ENCODE data around the gene MUC6. TPM values are rescaled to one million over a fixed set of nuclear protein-coding genes. Genes with fewer than 3 reads are reported as not detected.

The MUC6 gene
- total and polyA plus RNA-seq, 8 donors = 25.5 to 239 (median 94.3) TPM

DNA sequence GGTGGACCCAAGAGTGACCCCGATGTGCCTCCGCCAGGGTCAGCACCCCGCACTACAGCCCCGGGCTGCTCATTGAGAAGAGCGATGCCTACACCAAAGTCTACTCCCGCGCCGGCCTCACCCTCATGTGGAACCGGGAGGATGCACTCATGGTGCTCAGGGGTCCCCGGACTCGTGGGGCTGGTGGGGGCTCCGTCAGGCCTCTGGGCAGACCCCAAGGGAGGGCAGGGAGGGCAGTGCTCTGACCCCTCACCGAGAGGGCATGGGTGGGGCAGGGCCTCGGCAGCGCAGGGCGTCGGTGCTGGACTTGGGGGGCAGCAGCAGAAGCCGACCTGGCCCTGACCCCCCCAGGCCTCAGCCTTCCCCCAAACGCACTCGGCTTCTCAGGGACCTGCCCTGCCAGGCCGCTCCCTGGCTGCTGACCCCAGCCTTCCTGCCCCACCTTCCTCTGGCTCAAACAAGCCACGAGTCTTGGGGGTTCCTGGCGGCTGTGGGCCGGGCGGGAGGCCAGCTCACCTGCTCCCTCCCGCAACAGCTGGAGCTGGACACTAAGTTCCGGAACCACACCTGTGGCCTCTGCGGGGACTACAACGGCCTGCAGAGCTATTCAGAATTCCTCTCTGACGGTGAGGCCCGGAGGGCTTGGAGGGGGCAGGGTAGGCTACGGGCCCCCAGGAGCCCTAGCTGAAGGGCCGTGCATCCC, 41.0 kb upstream of the MUC6 start:
- Histone ChIP-seq H3K27ac (no peak overlapping the region), H3K4me1 (peaks cover 0 to 10% (median 0%) of the 10 kb centered on the region in 3 donors), H3K27me3 (no peaks in the 10 kb centered on the region), H3K4me3 (no peak overlapping the region), H3K36me3 (no peaks in the 10 kb centered on the region), H3K9me3 (no peaks in the 10 kb centered on the region)
- 58 to 68% methylated on average over 27 to 33 of the region's 33 CpGs for WGBS, 2 donors
- TF ChIP-seq, protein P1, sequence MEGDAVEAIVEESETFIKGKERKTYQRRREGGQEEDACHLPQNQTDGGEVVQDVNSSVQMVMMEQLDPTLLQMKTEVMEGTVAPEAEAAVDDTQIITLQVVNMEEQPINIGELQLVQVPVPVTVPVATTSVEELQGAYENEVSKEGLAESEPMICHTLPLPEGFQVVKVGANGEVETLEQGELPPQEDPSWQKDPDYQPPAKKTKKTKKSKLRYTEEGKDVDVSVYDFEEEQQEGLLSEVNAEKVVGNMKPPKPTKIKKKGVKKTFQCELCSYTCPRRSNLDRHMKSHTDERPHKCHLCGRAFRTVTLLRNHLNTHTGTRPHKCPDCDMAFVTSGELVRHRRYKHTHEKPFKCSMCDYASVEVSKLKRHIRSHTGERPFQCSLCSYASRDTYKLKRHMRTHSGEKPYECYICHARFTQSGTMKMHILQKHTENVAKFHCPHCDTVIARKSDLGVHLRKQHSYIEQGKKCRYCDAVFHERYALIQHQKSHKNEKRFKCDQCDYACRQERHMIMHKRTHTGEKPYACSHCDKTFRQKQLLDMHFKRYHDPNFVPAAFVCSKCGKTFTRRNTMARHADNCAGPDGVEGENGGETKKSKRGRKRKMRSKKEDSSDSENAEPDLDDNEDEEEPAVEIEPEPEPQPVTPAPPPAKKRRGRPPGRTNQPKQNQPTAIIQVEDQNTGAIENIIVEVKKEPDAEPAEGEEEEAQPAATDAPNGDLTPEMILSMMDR (IDR thresholded peaks at IDR 0.05) = no peak
- intact Hi-C loops (cut with DNase I) = no loop called here
- DNase-seq = peak in 2 of 6 donors; percentile 26 to 74
- ATAC-seq = no peak
- no peak for FAIRE-seq

DNA sequence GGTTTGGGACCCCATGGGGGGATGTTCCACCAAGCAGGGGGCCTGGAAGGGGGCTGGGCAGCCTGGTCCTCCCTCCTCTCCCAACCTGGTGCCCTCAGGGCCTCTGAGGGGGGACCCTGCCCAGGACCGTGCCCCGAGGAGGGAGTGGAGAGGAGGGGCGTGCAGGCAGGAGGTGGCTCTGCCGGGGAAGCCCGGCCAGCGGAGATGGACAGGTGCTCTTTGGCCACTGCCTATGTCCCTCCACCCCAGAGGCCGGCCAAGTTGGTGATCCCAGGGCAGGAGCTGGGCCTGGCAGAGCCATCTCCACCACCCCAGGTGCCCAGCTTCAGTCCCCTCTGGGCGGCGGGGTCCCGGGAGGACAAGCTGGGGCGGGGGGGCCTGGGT, 40.5 kb upstream of the MUC6 start:
- peaks cover 0 to 10% (median 0%) of the 10 kb centered on the region in 3 donors for H3K4me1 ChIP-seq
- no peaks in the 10 kb centered on the region for H3K27me3 ChIP-seq
- no peak overlapping the region for H3K27ac ChIP-seq
- DNase-seq = peak in 1 of 6 donors; percentile 71
- H3K9me3 ChIP-seq = no peaks in the 10 kb centered on the region
- intact Hi-C loops (cut with DNase I) = no loop called here
- no peaks in the 10 kb centered on the region for H3K36me3 ChIP-seq
- no peak overlapping the region for H3K4me3 ChIP-seq
- WGBS, 2 donors = 71 to 74% methylated on average over 8 to 11 of the region's 11 CpGs
- TF ChIP-seq, protein P1 (IDR thresholded peaks at IDR 0.05) = no peak
- FAIRE-seq = no peak
- no peak for ATAC-seq

DNA sequence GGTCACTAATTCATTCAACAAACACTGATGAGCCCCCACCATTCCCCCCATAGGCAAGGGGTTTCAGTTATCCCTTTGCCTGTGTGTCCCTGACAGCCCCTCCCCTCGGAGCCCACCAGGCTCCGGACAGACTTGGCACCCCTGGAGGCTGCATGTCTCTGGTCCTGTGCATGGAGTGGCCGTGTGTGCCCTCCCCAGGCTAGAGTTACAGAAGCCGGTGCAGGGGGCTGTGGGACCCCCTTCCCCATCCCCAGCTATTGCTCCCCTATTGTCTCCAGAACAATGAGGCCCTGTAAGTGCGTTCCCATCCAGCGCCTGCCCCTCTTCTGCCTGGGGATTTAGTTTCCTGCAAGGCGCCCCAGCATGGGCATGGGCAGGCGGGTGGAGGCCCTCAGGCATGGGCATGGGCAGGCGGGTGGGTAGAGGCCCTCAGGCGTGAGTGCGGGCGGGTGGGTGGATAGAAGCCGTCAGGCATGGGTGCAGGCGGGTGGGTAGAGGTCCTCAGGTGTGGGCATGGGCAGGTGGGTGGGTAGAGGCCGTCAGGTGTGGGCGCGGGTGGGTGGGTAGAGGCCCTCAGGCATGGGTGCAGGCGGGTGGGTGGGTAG, 39.6 kb upstream of the MUC6 start:
- no peak for ATAC-seq
- peaks cover 0 to 10% (median 0%) of the 10 kb centered on the region in 3 donors for H3K4me1 ChIP-seq
- intact Hi-C loops (cut with DNase I) = no loop called here
- no peak for DNase-seq
- no peak overlapping the region for H3K4me3 ChIP-seq
- FAIRE-seq = no peak
- TF ChIP-seq, protein P1 (IDR thresholded peaks at IDR 0.05) = no peak
- no peak overlapping the region for H3K27ac ChIP-seq
- 77 to 80% methylated on average over 17 to 18 of the region's 18 CpGs for WGBS, 2 donors
- no peaks in the 10 kb centered on the region for H3K27me3 ChIP-seq
- no peaks in the 10 kb centered on the region for H3K9me3 ChIP-seq
- no peaks in the 10 kb centered on the region for H3K36me3 ChIP-seq

DNA sequence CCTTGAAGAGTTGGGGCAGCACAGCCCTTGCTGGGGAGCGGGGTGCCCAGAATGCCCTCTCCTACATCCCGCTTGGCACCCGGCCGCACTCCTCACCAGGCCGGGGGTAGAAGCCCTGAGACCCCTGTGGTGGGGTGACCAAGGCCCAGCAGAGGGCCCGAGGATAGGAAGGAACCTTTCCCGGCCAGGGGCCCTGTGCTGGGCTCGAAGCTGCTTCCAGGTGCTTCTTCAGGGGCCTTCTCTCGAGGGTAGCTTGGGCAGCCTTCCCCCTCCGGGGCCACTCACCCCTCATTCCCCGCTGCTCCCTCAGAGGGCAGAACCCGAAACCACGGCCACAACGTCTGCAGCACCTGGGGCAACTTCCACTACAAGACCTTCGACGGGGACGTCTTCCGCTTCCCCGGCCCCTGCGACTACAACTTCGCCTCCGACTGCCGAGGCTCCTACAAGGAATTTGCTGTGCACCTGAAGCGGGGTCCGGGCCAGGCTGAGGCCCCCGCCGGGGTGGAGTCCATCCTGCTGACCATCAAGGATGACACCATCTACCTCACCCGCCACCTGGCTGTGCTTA, 38.9 kb upstream of the MUC6 start:
- Histone ChIP-seq H3K4me1 (peaks cover 0 to 10% (median 0%) of the 10 kb centered on the region in 3 donors), H3K27ac (no peak overlapping the region), H3K36me3 (no peaks in the 10 kb centered on the region), H3K27me3 (no peaks in the 10 kb centered on the region), H3K9me3 (no peaks in the 10 kb centered on the region), H3K4me3 (no peak overlapping the region)
- TF ChIP-seq, protein P1 (IDR thresholded peaks at IDR 0.05) = no peak
- no peak for ATAC-seq
- intact Hi-C loops (cut with DNase I) = no loop called here
- no peak for FAIRE-seq
- peak in 1 of 6 donors; percentile 69 for DNase-seq
- 86 to 90% methylated on average over 28 of the region's 28 CpGs for WGBS, 2 donors
